DMS53 (cell line): Measurements from ENCODE around the gene ACSM3.
"Not testable (repeated sequence)": the region's sequence is repeated elsewhere in the genome, so short reads cannot be mapped to it uniquely, and the experiment has no call there.

Experiments used
- DNase-seq: peaks from one replicate; lab custom pipeline; 2025; lab: John Stamatoyannopoulos, UW

ACSM3 gene

DNA sequence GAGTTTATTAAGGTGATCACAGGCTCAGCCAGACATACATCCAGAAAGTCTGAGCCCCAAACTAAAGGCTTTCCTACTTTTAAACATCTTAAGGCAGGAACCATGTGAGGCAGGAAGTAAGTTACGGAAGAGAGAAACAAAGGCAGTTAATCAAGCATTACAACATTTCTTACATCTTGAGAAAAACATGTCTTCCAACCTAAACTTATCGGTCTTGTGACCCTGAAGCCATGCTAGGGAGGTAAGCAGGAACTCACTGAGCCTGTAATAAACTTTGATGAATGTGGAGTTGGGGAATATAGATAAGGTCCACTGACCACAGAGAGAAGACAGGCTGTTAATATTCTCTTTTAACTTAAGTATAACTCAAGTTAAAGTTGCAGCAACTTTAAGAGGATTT is 3.5 kb upstream of the ACSM3 start:
- no peak for DNase-seq

DNA sequence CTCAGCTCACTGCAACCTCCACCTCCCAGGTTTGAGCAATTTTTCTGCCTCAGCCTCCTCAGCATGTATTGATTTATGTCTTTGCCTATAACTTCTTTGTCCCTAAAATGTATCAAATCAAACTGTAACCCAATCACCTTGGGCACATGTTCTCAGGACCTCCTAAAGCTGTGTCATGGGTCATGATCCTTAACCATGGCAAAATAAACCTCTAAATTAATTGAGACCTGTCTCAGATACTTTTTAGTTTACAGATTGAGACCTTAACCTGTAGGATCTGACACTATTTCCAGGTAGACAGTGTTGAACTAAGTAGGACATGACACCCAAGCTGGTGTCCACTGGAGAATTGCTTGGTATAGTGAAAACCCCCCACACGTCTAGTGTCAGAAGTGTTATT is 2.6 kb upstream of the ACSM3 start:
- DNase-seq: no peak

- no peak for DNase-seq
These were observed 1.2 kb upstream of the ACSM3 start for GRCh38 chr16:20762404-20763123.

DNA sequence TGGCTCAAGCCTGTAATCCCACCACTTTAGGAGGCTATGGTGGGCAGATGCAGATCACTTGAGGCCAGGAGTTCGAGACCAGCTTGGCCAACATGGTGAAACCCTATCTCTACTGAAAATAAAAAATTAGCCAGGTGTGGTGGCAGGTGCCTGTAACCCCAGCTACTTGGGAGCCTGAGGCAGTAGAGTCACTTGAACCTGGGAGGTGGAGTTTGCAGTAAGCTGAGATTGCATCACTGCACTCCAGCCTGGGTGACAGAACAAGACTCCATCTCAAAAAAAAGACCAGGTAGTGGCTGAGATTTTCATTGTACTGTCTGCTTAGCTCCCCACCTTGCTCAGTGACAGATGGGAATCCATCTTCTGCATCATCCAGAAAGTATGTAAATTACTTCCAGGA is 634 bp downstream of the ACSM3 start:
- DNase-seq: not testable (repeated sequence)

DNA sequence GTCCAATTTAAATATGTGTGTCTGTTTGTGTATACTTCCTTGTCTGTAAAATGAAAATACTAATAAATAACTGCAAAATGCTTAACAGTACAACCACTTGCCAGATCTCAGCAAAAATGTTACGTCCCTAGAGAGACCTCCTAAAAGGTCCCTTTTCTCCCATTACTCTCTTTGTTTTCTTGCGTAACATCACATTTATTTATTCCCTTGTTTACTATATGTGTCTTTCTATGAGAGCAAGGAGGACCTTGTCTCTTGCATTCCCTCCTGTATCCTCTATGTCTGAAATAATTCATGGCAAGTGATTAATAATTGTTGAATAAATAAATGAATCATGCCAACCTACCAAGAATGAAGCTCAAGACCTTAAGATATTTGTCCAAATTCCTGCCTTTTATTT is 1.9 kb downstream of the ACSM3 start:
- DNase-seq: no peak

- no peak for DNase-seq
These were observed 2.5 kb downstream of the ACSM3 start for GRCh38 chr16:20766294-20766693.

- no peak for DNase-seq
These were observed 3.8 kb downstream of the ACSM3 start for GRCh38 chr16:20767577-20767976.

- peak; percentile 6 for DNase-seq
These were observed 4.3 kb downstream of the ACSM3 start for GRCh38 chr16:20768121-20768520.

GRCh38 chr16:20768818-20769217 is 5.0 kb downstream of the ACSM3 start:
- no peak for DNase-seq

- DNase-seq: no peak
These were observed 9.9 kb downstream of the ACSM3 start for GRCh38 chr16:20773679-20774078.

DNA sequence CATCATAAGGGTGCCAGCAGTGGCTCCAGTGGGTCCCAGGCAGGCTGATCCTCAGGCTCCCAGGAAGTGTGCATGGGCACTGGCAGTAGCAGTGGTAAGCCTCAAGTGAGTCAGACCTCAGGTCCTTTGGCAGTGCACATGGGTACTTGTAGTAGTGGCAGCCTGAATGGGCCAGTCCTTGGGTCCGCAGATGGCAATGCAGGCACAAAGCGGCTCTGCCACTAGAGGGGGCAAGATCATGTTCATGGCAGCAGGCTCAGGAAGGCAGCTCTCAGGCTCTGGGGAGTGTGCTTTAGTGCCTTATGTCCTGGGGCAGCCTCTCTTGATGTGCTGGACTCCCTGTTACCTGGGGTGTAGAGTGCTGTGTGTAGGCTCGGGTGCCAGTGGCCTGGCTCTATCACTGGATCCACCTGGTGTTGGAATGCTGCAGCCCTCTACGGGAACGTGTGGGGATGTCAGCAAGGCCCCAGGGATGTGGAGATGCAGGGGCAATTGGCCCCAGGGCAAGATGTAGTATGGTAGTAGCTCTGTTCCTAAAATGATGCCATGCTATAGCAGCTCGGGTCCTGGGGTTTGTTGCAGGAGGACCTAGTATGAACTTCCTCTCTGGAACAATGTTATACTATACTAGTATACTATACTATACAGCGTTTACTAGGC is 11.0 kb downstream of the ACSM3 start:
- peak; percentile 81 for DNase-seq

DNA sequence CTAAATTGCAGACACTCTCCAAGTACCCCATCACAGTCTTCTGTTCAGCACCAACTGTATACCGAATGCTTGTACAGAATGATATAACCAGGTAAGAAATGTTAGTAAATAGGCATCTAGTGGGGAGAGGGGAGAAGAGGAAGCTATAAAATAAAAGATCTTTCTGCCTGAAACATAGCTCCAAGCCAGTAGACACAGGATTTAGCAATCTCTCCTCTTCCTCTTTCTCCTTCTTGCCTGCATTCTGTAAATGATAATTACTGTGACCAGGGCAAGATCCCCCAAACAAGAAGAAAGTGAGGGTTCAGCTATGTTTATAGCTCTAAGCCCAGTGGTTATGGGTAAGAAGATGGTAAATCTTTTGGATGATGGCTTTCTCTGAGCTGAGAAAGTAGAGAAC is 17.9 kb downstream of the ACSM3 start:
- DNase-seq: no peak

DNA sequence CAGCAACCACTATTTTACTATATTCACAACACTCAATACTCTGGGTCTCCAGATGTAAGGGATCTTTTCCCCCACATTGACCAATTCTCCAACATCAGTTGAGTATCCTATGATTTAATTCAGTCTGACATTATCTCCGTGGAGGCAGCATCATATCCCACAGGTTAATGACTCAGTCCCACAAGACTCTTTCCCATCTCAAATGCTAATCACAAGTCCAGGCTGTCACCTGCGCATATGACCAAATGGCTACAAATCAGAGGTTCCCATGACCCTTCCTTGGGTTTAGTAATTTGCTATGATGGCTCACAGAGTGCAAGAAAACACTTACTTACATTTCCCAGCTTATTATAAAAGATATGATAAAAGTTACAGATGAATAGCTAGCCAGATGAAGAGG is 18.7 kb downstream of the ACSM3 start:
- no peak for DNase-seq

DNA sequence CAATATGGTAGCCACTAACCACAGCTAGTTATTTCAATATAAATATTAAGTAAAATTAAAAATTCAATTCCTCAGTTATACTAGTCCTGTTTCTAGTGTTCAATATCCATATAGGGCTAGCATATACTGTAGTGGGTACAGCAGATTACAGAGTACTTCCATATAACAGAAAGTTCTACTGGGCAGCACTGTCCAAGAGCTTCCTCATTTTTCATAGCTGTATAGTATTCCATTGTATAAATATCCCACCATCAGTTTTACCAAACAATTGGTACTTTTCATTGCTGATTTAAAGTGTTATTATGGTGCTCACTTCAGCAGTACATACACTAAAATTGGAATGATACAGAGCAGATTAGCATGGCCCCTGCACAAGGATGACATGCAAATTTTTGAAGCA is 20.4 kb downstream of the ACSM3 start:
- no peak for DNase-seq

DNA sequence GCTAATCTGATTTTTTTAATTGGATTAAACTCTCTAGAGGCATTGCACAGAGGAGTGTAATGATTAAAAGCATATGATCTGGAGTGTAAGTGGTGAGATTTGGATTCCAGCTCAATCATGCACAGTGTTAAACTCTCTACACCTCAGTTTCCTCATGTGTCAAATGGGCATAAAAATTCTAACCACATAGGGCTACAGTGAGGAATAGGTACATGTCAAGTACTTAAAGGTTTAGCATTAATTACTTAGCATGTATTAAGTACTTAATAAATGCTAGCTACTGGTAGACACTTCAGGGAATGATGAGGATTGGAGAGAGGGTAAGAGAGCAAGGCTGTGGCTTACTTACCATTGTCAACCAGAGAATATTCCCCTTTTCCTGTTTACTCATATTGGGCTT is 25.3 kb downstream of the ACSM3 start:
- no peak for DNase-seq

DNA sequence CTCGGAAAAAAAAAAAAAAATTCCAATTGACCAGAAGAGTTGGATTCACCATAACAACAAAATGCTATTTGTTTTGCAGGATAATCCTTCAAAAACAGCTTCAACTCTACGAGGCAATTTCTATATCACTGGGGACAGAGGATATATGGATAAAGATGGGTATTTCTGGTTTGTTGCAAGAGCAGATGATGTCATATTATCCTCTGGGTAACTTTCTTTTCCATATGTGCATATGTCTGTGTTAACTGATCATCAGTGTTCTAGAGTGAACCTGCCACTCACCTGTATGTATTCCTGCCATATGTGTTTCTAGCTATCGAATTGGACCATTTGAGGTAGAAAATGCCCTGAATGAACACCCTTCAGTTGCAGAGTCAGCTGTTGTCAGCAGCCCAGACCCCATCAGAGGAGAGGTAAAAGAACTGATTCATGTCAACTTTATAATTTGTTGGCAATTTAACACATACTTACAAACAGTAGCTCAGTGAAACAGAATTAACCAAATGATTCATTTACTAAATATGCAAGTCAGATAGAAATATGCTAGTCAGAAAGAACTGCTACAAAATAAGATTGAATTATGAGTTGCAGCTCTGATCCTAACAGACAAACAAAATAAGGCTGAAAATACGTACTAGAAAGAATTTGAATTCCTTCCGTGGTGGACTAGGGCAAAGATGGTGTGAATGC is 28.3 kb downstream of the ACSM3 start:
- DNase-seq: no peak

DNA sequence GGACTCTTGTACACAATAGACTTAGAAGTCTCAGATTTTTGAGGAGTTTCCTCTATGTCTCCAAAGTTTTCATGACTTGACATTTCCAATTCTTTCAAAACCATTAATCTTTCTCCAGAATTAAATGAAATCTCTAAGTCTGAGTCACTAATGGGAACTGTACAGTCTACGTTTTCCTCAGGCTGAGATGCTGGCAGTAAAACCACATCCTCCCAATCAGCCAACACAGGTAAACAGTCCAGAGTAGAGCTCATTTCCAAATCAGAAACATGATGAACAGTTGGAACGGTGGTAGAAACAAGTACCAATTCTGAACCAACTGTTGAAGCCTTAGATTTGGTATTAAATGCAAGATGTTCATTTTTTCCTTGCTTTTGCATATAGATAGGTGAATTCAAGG is 34.5 kb downstream of the ACSM3 start:
- DNase-seq: no peak

GRCh38 chr16:20799599-20799998 is 35.8 kb downstream of the ACSM3 start:
- peak; percentile 46 for DNase-seq

GRCh38 chr16:20801278-20801677 is 37.5 kb downstream of the ACSM3 start:
- no peak for DNase-seq

- no peak for DNase-seq
These were observed 39.4 kb downstream of the ACSM3 start for GRCh38 chr16:20803192-20803560.

- DNase-seq: no peak
These were observed 39.9 kb downstream of the ACSM3 start for GRCh38 chr16:20803561-20804214.

GRCh38 chr16:20805684-20806167 is 41.9 kb downstream of the ACSM3 start:
- DNase-seq: not testable (repeated sequence)
